Keratinocyte (primary cell): ENCODE measurements around the gene IL22RA1. TPM values are rescaled to one million over a fixed set of nuclear protein-coding genes. Genes with fewer than 3 reads are reported as not detected.

Experiments
- DNase-seq: peaks from one replicate; pipeline ENCODE4 v3.0.0-alpha.2; 2011; ENCODE audit warnings: low read depth, missing footprints, low spot score
- FAIRE-seq: peaks from 2 replicates; lab custom pipeline; 2011; peaks lifted over from hg19 to GRCh38; lab: Jason Lieb, UNC
- H2AFZ ChIP-seq: 2 replicates; pipeline ENCODE4 v1.6.0; 2012; ENCODE audit warnings: low read length, control low read depth, inconsistent platforms; ENCODE audit not compliant: control insufficient read depth
- H3K27ac ChIP-seq: 2 replicates; pipeline ENCODE4 v1.5.1; 2011; ENCODE audit warnings: low read length; ENCODE audit not compliant: control insufficient read depth, insufficient read depth
- H3K27me3 ChIP-seq: 3 replicates; pipeline ENCODE4 v1.6.0; 2011; ENCODE audit warnings: low read length; ENCODE audit not compliant: control insufficient read depth, insufficient read depth; ENCODE audit errors: extremely low read depth
- H3K36me3 ChIP-seq, 2 experiments: 2 replicates in 1 of 2; 3 replicates in 1 of 2; pipeline ENCODE4 v1.5.1; 2011; ENCODE audit warnings: low read length in 2 of 2, mild to moderate bottlenecking in 1 of 2; ENCODE audit not compliant: control insufficient read depth in 2 of 2, insufficient read depth in 2 of 2; ENCODE audit errors: extremely low read depth in 1 of 2
- H3K4me1 ChIP-seq: 3 replicates; pipeline ENCODE4 v1.5.1; 2011; ENCODE audit warnings: low read length; ENCODE audit not compliant: control insufficient read depth, insufficient read depth; ENCODE audit errors: extremely low read depth
- H3K4me2 ChIP-seq: 3 replicates; pipeline ENCODE4 v1.6.0; 2011; ENCODE audit warnings: low read depth, low read length; ENCODE audit not compliant: control insufficient read depth, insufficient read depth; ENCODE audit errors: extremely low read depth
- H3K4me3 ChIP-seq, 3 experiments: fragments of 200-600 bp in 1 of 3; sonication (generic) in 1 of 3; 2 replicates in 2 of 3; 3 replicates in 1 of 3; pipeline ENCODE4 v1.5.1; 2011 to 2016; ENCODE audit warnings: low read length in 3 of 3, mild to moderate bottlenecking in 3 of 3, control low read depth in 2 of 3, inconsistent platforms in 1 of 3, low read depth in 1 of 3, mixed read lengths in 1 of 3, mixed run types in 1 of 3, moderate library complexity in 1 of 3; ENCODE audit not compliant: control insufficient read depth in 2 of 3, insufficient read depth in 2 of 3; ENCODE audit errors: extremely low read depth in 1 of 3
- H3K79me2 ChIP-seq: 2 replicates; pipeline ENCODE4 v1.6.0; 2012; ENCODE audit warnings: low read length; ENCODE audit not compliant: control insufficient read depth, insufficient read depth
- H3K9ac ChIP-seq: 3 replicates; pipeline ENCODE4 v1.6.0; 2011; ENCODE audit warnings: low read length; ENCODE audit not compliant: control insufficient read depth, insufficient read depth; ENCODE audit errors: extremely low read depth
- H3K9me1 ChIP-seq: 3 replicates; pipeline ENCODE4 v1.6.0; 2011; ENCODE audit warnings: low read length; ENCODE audit not compliant: control insufficient read depth, insufficient read depth; ENCODE audit errors: extremely low read depth
- H3K9me3 ChIP-seq: 2 replicates; pipeline ENCODE4 v1.5.1; 2012; ENCODE audit warnings: low read depth, low read length; ENCODE audit not compliant: control insufficient read depth
- H4K20me1 ChIP-seq: 3 replicates; pipeline ENCODE4 v1.6.0; 2011; ENCODE audit warnings: low read length; ENCODE audit not compliant: control insufficient read depth, insufficient read depth; ENCODE audit errors: extremely low read depth
- CTCF ChIP-seq, 3 experiments: IDR thresholded peaks in 1 of 3; conservative IDR thresholded peaks in 1 of 3; optimal IDR thresholded peaks in 1 of 3; 2 replicates in 2 of 3; 3 replicates in 1 of 3; pipeline versions ENCODE3 to v1.5.1; 2011; ENCODE audit warnings: low read length in 3 of 3, mild to moderate bottlenecking in 3 of 3, moderate library complexity in 2 of 3, control low read depth in 1 of 3, inconsistent platforms in 1 of 3; ENCODE audit not compliant: insufficient read depth in 2 of 3; ENCODE audit errors: extremely low read depth in 1 of 3
- EZH2 ChIP-seq: IDR thresholded peaks from one replicate; pipeline ENCODE4 v1.6.1; 2012; ENCODE audit warnings: inconsistent platforms, mild to moderate bottlenecking, low read length, moderate library complexity
- dilution Hi-C: fragments of 300-500 bp; cut with MboI; formaldehyde crosslinking; loops from one replicate; pipeline ENCODE4 v1.7.0; 2020; ENCODE audit warnings: low sequenced_read_pairs; ENCODE audit not compliant: extremely low pct_ligation_motif_present
- polyA plus RNA-seq, 5 experiments: library from polyadenylated mRNA; depleted of rRNA in 3 of 5; stranded (reverse) in 3 of 5; stranded (forward) in 1 of 5; unstranded in 1 of 5; fragments of >200 nt; gene quantifications; 1 replicate in 1 of 5; 2 replicates in 3 of 5; 3 replicates in 1 of 5; pipeline versions ENCODE4 v1.2.1 to v1.2.3, GENCODE V29; 2011 to 2012; ENCODE audit warnings: missing spikeins in 2 of 5, low read depth in 1 of 5, low replicate concordance in 1 of 5

The IL22RA1 gene
- polyA plus RNA-seq, 1 donor (not counting 4 experiments of a cell fraction or from before 2014, with no cell fraction given), result 1.7 TPM

- H3K4me2 ChIP-seq, result no peak overlapping the region
- no peak for TF ChIP-seq CTCF (optimal IDR thresholded peaks at IDR 0.05 in 1 of 3, IDR thresholded peaks at IDR 0.05 in 1 of 3, conservative IDR thresholded peaks at IDR 0.05 in 1 of 3; ENCODE audit: extremely low read depth in 1 of 3, insufficient read depth in 2 of 3, low read length in 3 of 3)
- TF ChIP-seq EZH2, result no peak
- no peak overlapping the region for H3K9ac ChIP-seq
- H3K4me3 ChIP-seq, result no peak overlapping the region
- DNase-seq (no peak), FAIRE-seq (no peak)
- no peaks in the 10 kb centered on the region for H4K20me1 ChIP-seq
- H3K9me3 ChIP-seq, result no peaks in the 10 kb centered on the region
- H2AFZ ChIP-seq, result no peak overlapping the region
- H3K4me1 ChIP-seq, result peaks cover 16% of the 10 kb centered on the region
- no peak overlapping the region for H3K27ac ChIP-seq
- H3K9me1 ChIP-seq, result peaks cover 2% of the 10 kb centered on the region
- H3K27me3 ChIP-seq, result no peaks in the 10 kb centered on the region
- H3K36me3 ChIP-seq, result peaks cover 0 to 2% of the 10 kb centered on the region in 2 experiments
- dilution Hi-C loops, result no loop called here
- H3K79me2 ChIP-seq, result no peaks in the 10 kb centered on the region
These were observed 39.1 kb upstream of the IL22RA1 start for GRCh38 chr1:24182061-24182460.

- no peak overlapping the region for H3K9ac ChIP-seq
- H3K4me1 ChIP-seq, result peaks cover 13% of the 10 kb centered on the region
- TF ChIP-seq EZH2 (no peak), CTCF (optimal IDR thresholded peaks at IDR 0.05 in 1 of 3, IDR thresholded peaks at IDR 0.05 in 1 of 3, conservative IDR thresholded peaks at IDR 0.05 in 1 of 3; ENCODE audit: extremely low read depth in 1 of 3, insufficient read depth in 2 of 3, low read length in 3 of 3) (no peak)
- dilution Hi-C loops, result no loop called here
- H3K27ac ChIP-seq, result no peak overlapping the region
- no peak overlapping the region for H3K4me2 ChIP-seq
- no peaks in the 10 kb centered on the region for H3K27me3 ChIP-seq
- no peaks in the 10 kb centered on the region for H3K79me2 ChIP-seq
- FAIRE-seq (no peak), DNase-seq (no peak)
- no peaks in the 10 kb centered on the region for H4K20me1 ChIP-seq
- H3K9me1 ChIP-seq, result peaks cover 2% of the 10 kb centered on the region
- H3K4me3 ChIP-seq, result no peak overlapping the region
- no peaks in the 10 kb centered on the region for H3K9me3 ChIP-seq
- H3K36me3 ChIP-seq, result peaks cover 0 to 2% of the 10 kb centered on the region in 2 experiments
- no peak overlapping the region for H2AFZ ChIP-seq
These were observed 38.7 kb upstream of the IL22RA1 start for GRCh38 chr1:24181619-24182018.
